HepG2 (cell line): ENCODE measurements around the gene C20orf96. TPM values are rescaled to one million over a fixed set of nuclear protein-coding genes. Genes with fewer than 3 reads are reported as not detected.
A peak's percentile ranks its signal among the peaks of the same experiment; 100 is the strongest.

ENCODE experiments used
- ATF7 ChIP-seq, 2 experiments: fragments of 450-650 bp in 1 of 2; sonication (generic) in 1 of 2; formaldehyde crosslinking in 1 of 2; IDR thresholded peaks; 2 replicates each; pipeline versions ENCODE4 v1.4.0 to v1.6.1; 2016 to 2020; ENCODE audit warnings: antibody characterized with exemption in 1 of 2, mild to moderate bottlenecking in 1 of 2, missing genetic modification reagents in 1 of 2
- CCAR2 ChIP-seq: fragments of 200-400 bp; formaldehyde crosslinking; optimal IDR thresholded peaks from 2 replicates; pipeline ENCODE3; 2018; ENCODE audit warnings: low read depth, mild to moderate bottlenecking, low read length, moderate library complexity
- E2F2 ChIP-seq: sonication (generic); formaldehyde crosslinking; IDR thresholded peaks from 2 replicates; pipeline ENCODE4 v1.4.0; 2020; ENCODE audit warnings: missing genetic modification reagents, borderline replicate concordance
- FOSL2 ChIP-seq: sonication (generic); formaldehyde crosslinking; IDR thresholded peaks from 2 replicates; pipeline ENCODE4 v1.4.0; 2020; ENCODE audit warnings: missing genetic modification reagents
- FOXJ3 ChIP-seq: sonication (generic); formaldehyde crosslinking; IDR thresholded peaks from 2 replicates; pipeline ENCODE4 v1.4.0; 2020; ENCODE audit warnings: missing genetic modification reagents, mild to moderate bottlenecking, borderline replicate concordance
- FOXK1 ChIP-seq: sonication (generic); formaldehyde crosslinking; IDR thresholded peaks from 2 replicates; pipeline ENCODE4 v1.4.0; 2020; ENCODE audit warnings: low read depth, missing genetic modification reagents, borderline replicate concordance
- KAT8 ChIP-seq: IDR thresholded peaks from 2 replicates; pipeline ENCODE4 v1.6.1; 2016; ENCODE audit warnings: missing genetic modification reagents, missing compliant biosample characterization
- KDM1A ChIP-seq: IDR thresholded peaks from 2 replicates; pipeline ENCODE4 v1.6.1; 2016; ENCODE audit warnings: missing compliant biosample characterization
- NBN ChIP-seq: fragments of 450-650 bp; conservative IDR thresholded peaks from 2 replicates; pipeline ENCODE4 v1.6.1; 2017
- NCOA1 ChIP-seq: sonication (generic); formaldehyde crosslinking; IDR thresholded peaks from 2 replicates; pipeline ENCODE4 v1.9.0; 2021; ENCODE audit warnings: missing genetic modification reagents
- NR0B2 ChIP-seq: sonication (generic); formaldehyde crosslinking; IDR thresholded peaks from 2 replicates; pipeline ENCODE4 v1.4.0; 2020; ENCODE audit warnings: mild to moderate bottlenecking, missing genetic modification reagents
- SATB2 ChIP-seq: sonication (generic); formaldehyde crosslinking; IDR thresholded peaks from 2 replicates; pipeline ENCODE4 v1.5.0; 2020; ENCODE audit warnings: missing genetic modification reagents
- SKIL ChIP-seq: sonication (generic); formaldehyde crosslinking; IDR thresholded peaks from 2 replicates; pipeline ENCODE4 v1.8.0; 2022; ENCODE audit warnings: missing genetic modification reagents, mild to moderate bottlenecking, moderate library complexity, borderline replicate concordance
- SRF ChIP-seq: IDR thresholded peaks from 2 replicates; pipeline ENCODE4 v1.6.1; 2011; ENCODE audit warnings: mild to moderate bottlenecking, low read depth, low read length, moderate library complexity
- SUZ12 ChIP-seq: fragments of 150-350 bp; IDR thresholded peaks from 2 replicates; pipeline ENCODE4 v1.6.1; 2014; ENCODE audit warnings: low read depth, low read length
- ZBTB25 ChIP-seq: IDR thresholded peaks from 2 replicates; pipeline ENCODE4 v1.6.1; 2018; ENCODE audit warnings: missing genetic modification reagents
- ZMAT3 ChIP-seq: sonication (generic); formaldehyde crosslinking; conservative IDR thresholded peaks from 2 replicates; pipeline ENCODE4 v1.7.0; 2021; ENCODE audit warnings: missing genetic modification reagents
- ZNF350 ChIP-seq: sonication (generic); formaldehyde crosslinking; IDR thresholded peaks from 2 replicates; pipeline ENCODE4 v1.4.0; 2020; ENCODE audit warnings: mild to moderate bottlenecking, low read depth, missing genetic modification reagents, borderline replicate concordance
- ZNF44 ChIP-seq: sonication (generic); formaldehyde crosslinking; IDR thresholded peaks from 2 replicates; pipeline ENCODE4 v1.5.1; 2020; ENCODE audit warnings: mild to moderate bottlenecking, missing genetic modification reagents
- ZNF558 ChIP-seq: sonication (generic); formaldehyde crosslinking; IDR thresholded peaks from 2 replicates; pipeline ENCODE4 v1.9.0; 2022; ENCODE audit warnings: mild to moderate bottlenecking, missing genetic modification reagents, borderline replicate concordance
- ZNF569 ChIP-seq: sonication (generic); formaldehyde crosslinking; IDR thresholded peaks from 2 replicates; pipeline ENCODE4 v1.5.0; 2020; ENCODE audit warnings: mild to moderate bottlenecking, missing genetic modification reagents, moderate library complexity, borderline replicate concordance
- ZNF691 ChIP-seq: sonication (generic); formaldehyde crosslinking; IDR thresholded peaks from 2 replicates; pipeline ENCODE4 v1.4.0; 2020; ENCODE audit warnings: missing genetic modification reagents, low read depth, mild to moderate bottlenecking, borderline replicate concordance
- ZNF737 ChIP-seq: sonication (generic); formaldehyde crosslinking; IDR thresholded peaks from 2 replicates; pipeline ENCODE4 v1.5.0; 2020; ENCODE audit warnings: missing genetic modification reagents, mild to moderate bottlenecking, borderline replicate concordance
- ZSCAN29 ChIP-seq: sonication (generic); formaldehyde crosslinking; conservative IDR thresholded peaks from 2 replicates; pipeline ENCODE4 v1.4.0; 2020; ENCODE audit warnings: mild to moderate bottlenecking, missing genetic modification reagents
- polyA plus RNA-seq, 8 experiments: library from polyadenylated mRNA; depleted of rRNA in 3 of 8; stranded (reverse) in 7 of 8; unstranded in 1 of 8; fragments of >200 nt; fragmentation: Illumina TruSeq in 4 of 8; extraction: Trizol in 4 of 8; gene quantifications; 2 replicates each; pipeline versions ENCODE4 v1.2.1 to v1.2.3, GENCODE V29; 2011 to 2016; ENCODE audit warnings: low read depth in 4 of 8, missing spikeins in 1 of 8, mixed read lengths in 1 of 8; ENCODE audit not compliant: insufficient read depth in 1 of 8
- total RNA-seq, 5 experiments: library from RNA; depleted of rRNA; stranded (reverse); fragments of >200 nt; fragmentation: Illumina TruSeq; extraction: Trizol; gene quantifications; 2 replicates each; pipeline ENCODE4 v1.2.3, GENCODE V29; 2016; ENCODE audit warnings: low read depth in 1 of 5

C20orf96 gene
- total and polyA plus RNA-seq, 2 of the 13 experiments (the other 11 are each of a cell fraction or from before 2014, with no cell fraction given) = 3.8 to 20.6 TPM

GRCh38 chr20:327186-328026, 36.9 kb upstream of the C20orf96 start (continued):
- TF ChIP-seq KDM1A (CRISPR knock-in tag) (no peak), ZNF44 (CRISPR knock-in tag) (no peak), FOSL2 (CRISPR knock-in tag) (no peak), KAT8 (peak; percentile 57; the same call in 1 of the 2 replicates), ZNF737 (CRISPR knock-in tag) (no peak), SATB2 (CRISPR knock-in tag) (0 out of 2 replicates have a peak, but pooled peaks have one; percentile 81), NCOA1 (peak; percentile 64; the same call in 1 of the 2 replicates), ZBTB25 (CRISPR knock-in tag) (peak; percentile 87), E2F2 (CRISPR knock-in tag) (0 out of 2 replicates have a peak, but pooled peaks have one; percentile 36), ZNF558 (CRISPR knock-in tag) (no peak), ZMAT3 (CRISPR knock-in tag) (0 out of 2 replicates have a peak, but pooled peaks have one; percentile 65), FOXK1 (CRISPR knock-in tag) (peak; percentile 42), NBN (no peak), ZNF569 (no peak; the same call in 1 of the 2 replicates), SUZ12 (no peak), SKIL (CRISPR knock-in tag) (no peak; the same call in 1 of the 2 replicates), SRF (peak; percentile 16; the same call in 1 of the 2 replicates), NR0B2 (peak; percentile 65; the same call in 1 of the 2 replicates), CCAR2 (peak; percentile 99), FOXJ3 (CRISPR knock-in tag) (peak; percentile 43; the same call in 1 of the 2 replicates), ZNF350 (CRISPR knock-in tag) (peak; percentile 97), ZNF691 (no peak), ATF7 (IDR thresholded peaks at IDR 0.05) (no peak), ATF7 (CRISPR knock-in tag; IDR thresholded peaks at IDR 0.05) (no peak), ZSCAN29 (no peak)
